Measurements from ENCODE around the gene PLEKHG4B. TPM values are rescaled to one million over a fixed set of nuclear protein-coding genes. Genes with fewer than 3 reads are reported as not detected.

The PLEKHG4B gene
- total RNA-seq, 2 experiments from 2014 or later = not detected

- TF ChIP-seq CTCF (IDR thresholded peaks at IDR 0.05) = no peak
- POLR2A ChIA-PET = no interaction called here
- no peak for ATAC-seq
- no peak for DNase-seq
- intact Hi-C loops (cut with micrococcal nuclease) = no loop called here
- H3K27ac Mint-ChIP-seq = no peak overlapping the region
- H3K27me3 Mint-ChIP-seq = no peaks in the 10 kb centered on the region
- no peak overlapping the region for H3K4me3 Mint-ChIP-seq
- H3K9me3 Mint-ChIP-seq = no peaks in the 10 kb centered on the region
- peaks cover 15% of the 10 kb centered on the region for H3K4me1 Mint-ChIP-seq (ENCODE audit: low read depth)
- CTCF ChIA-PET = interaction anchor here (5.4 kb wide), 1 partner anchor 10 kb away, joined by 21 read pairs; no protein-coding TSS in a partner anchor
- H3K36me3 Mint-ChIP-seq (ENCODE audit: low read depth) = no peaks in the 10 kb centered on the region
Observed at GRCh38 chr5:191949-192690, 100.2 kb downstream of the PLEKHG4B start.

GRCh38 chr5:192691-192969, 100.7 kb downstream of the PLEKHG4B start:
- DNase-seq (no peak), ATAC-seq (no peak)
- Mint-ChIP-seq H3K9me3 (no peaks in the 10 kb centered on the region), H3K36me3 (ENCODE audit: low read depth) (no peaks in the 10 kb centered on the region), H3K27me3 (no peaks in the 10 kb centered on the region), H3K4me1 (ENCODE audit: low read depth) (peaks cover 15% of the 10 kb centered on the region), H3K27ac (no peak overlapping the region), H3K4me3 (no peak overlapping the region)
- ChIA-PET POLR2A (no interaction called here), CTCF (interaction anchor here (5.4 kb wide), 1 partner anchor 9 kb away, joined by 21 read pairs; no protein-coding TSS in a partner anchor)
- intact Hi-C loops (cut with micrococcal nuclease) = no loop called here
- TF ChIP-seq CTCF (IDR thresholded peaks at IDR 0.05) = no peak

- ChIA-PET CTCF (interaction anchor here (5.4 kb wide), 1 partner anchor 9 kb away, joined by 21 read pairs; no protein-coding TSS in a partner anchor), POLR2A (no interaction called here)
- no peaks in the 10 kb centered on the region for H3K27me3 Mint-ChIP-seq
- ATAC-seq (no peak), DNase-seq (no peak)
- TF ChIP-seq CTCF (IDR thresholded peaks at IDR 0.05) = no peak
- H3K27ac Mint-ChIP-seq = no peak overlapping the region
- H3K36me3 Mint-ChIP-seq (ENCODE audit: low read depth) = no peaks in the 10 kb centered on the region
- H3K4me1 Mint-ChIP-seq (ENCODE audit: low read depth) = peaks cover 13% of the 10 kb centered on the region
- intact Hi-C loops (cut with micrococcal nuclease) = no loop called here
- H3K4me3 Mint-ChIP-seq = no peak overlapping the region
- H3K9me3 Mint-ChIP-seq = no peaks in the 10 kb centered on the region
Observed at GRCh38 chr5:192970-193831, 101.2 kb downstream of the PLEKHG4B start.

GRCh38 chr5:194102-194501, 102.1 kb downstream of the PLEKHG4B start:
- Mint-ChIP-seq H3K4me1 (ENCODE audit: low read depth) (peaks cover 7% of the 10 kb centered on the region), H3K9me3 (no peaks in the 10 kb centered on the region), H3K4me3 (no peak overlapping the region), H3K27ac (no peak overlapping the region), H3K27me3 (no peaks in the 10 kb centered on the region), H3K36me3 (ENCODE audit: low read depth) (no peaks in the 10 kb centered on the region)
- no peak for TF ChIP-seq CTCF (IDR thresholded peaks at IDR 0.05)
- intact Hi-C loops (cut with micrococcal nuclease) = no loop called here
- CTCF ChIA-PET = no interaction called here
- no peak for ATAC-seq
- no peak for DNase-seq
- POLR2A ChIA-PET = no interaction called here

Measured in activated CD8-positive, alpha-beta T cell treated with anti-CD3 and anti-CD28 coated beads for 36 hours (primary cell).